ENCODE data around the gene JARID2. TPM values are rescaled to one million over a fixed set of nuclear protein-coding genes. Genes with fewer than 3 reads are reported as not detected.

The JARID2 gene
- total and polyA plus RNA-seq, 3 donors from 2014 or later, result 36.1 to 60.8 (median 53.7) TPM

GRCh38 chr6:15331143-15331542 is 85.3 kb downstream of the JARID2 start:
- Histone ChIP-seq H3K27me3 (no peaks in the 10 kb centered on the region), H3K4me3 (no peak overlapping the region), H3K36me3 (ENCODE audit: low read depth, missing control alignments) (no peaks in the 10 kb centered on the region), H3K9me3 (no peaks in the 10 kb centered on the region), H3K27ac (no peak overlapping the region), H3K4me1 (peaks cover 34% of the 10 kb centered on the region)
- no peak for TF ChIP-seq CTCF (IDR thresholded peaks at IDR 0.05)
- no peak for TF ChIP-seq POLR2A (IDR thresholded peaks at IDR 0.05)
- no peak for DNase-seq
- intact Hi-C loops (cut with DNase I; ENCODE audit: low total_unique reads), result no loop called here

DNA sequence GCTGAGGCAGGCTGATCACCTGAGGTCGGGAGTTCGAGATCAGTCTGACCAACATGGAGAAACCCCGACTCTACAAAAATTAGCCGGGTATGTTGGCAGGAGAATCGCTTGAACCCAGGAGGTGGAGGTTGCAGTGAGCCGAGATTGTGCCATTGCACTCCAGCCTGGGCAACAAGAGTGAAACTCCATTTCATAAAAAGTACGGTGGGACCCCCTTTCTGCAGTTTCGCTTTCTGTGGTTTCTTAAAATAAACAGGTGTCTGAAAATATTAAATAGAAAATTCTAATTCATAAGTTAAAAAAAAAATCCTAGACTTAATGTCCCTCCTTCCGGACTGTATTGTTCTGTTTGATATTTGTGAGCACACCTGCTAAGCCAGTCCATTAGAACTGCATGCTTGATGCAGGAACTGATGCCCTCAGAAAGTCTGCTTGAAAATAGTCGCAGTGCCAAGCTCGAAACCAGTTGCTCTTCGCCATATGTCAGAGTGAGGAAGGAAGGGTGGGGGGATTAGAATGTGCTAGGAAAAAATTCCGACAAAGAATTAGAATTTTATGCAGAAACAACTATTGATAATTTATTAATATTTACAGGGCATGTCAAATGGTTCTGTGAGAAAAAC is 85.9 kb downstream of the JARID2 start:
- no peak for DNase-seq
- intact Hi-C loops (cut with DNase I; ENCODE audit: low total_unique reads), result no loop called here
- H3K4me3 ChIP-seq, result no peak overlapping the region
- H3K9me3 ChIP-seq, result no peaks in the 10 kb centered on the region
- no peak overlapping the region for H3K27ac ChIP-seq
- WGBS, 2 donors, result 92 to 93% methylated on average over 13 of the region's 13 CpGs
- peaks cover 29% of the 10 kb centered on the region for H3K4me1 ChIP-seq
- no peaks in the 10 kb centered on the region for H3K27me3 ChIP-seq
- TF ChIP-seq CTCF (IDR thresholded peaks at IDR 0.05), result no peak
- TF ChIP-seq POLR2A (IDR thresholded peaks at IDR 0.05), result no peak
- H3K36me3 ChIP-seq (ENCODE audit: low read depth, missing control alignments), result no peaks in the 10 kb centered on the region

GRCh38 chr6:15332446-15332845 is 86.6 kb downstream of the JARID2 start:
- H3K9me3 ChIP-seq, result no peaks in the 10 kb centered on the region
- WGBS, 2 donors, result 66% methylated on average over 2 of the region's 2 CpGs
- peaks cover 22% of the 10 kb centered on the region for H3K4me1 ChIP-seq

GRCh38 chr6:15335385-15335784 is 89.5 kb downstream of the JARID2 start:
- intact Hi-C loops (cut with DNase I; ENCODE audit: low total_unique reads), result no loop called here
- TF ChIP-seq POLR2A (IDR thresholded peaks at IDR 0.05) (no peak), CTCF (IDR thresholded peaks at IDR 0.05) (no peak)

More at GRCh38 chr6:15332446-15332845, 86.6 kb downstream of the JARID2 start:
- no peaks in the 10 kb centered on the region for H3K27me3 ChIP-seq
- H3K27ac ChIP-seq, result no peak overlapping the region
- H3K36me3 ChIP-seq (ENCODE audit: low read depth, missing control alignments), result no peaks in the 10 kb centered on the region
- no peak overlapping the region for H3K4me3 ChIP-seq
- no peak for DNase-seq
- TF ChIP-seq POLR2A (IDR thresholded peaks at IDR 0.05), result no peak
- TF ChIP-seq CTCF (IDR thresholded peaks at IDR 0.05), result no peak
- intact Hi-C loops (cut with DNase I; ENCODE audit: low total_unique reads), result no loop called here

GRCh38 chr6:15335916-15336315 is 90.0 kb downstream of the JARID2 start:
- TF ChIP-seq CTCF (IDR thresholded peaks at IDR 0.05) (no peak), POLR2A (IDR thresholded peaks at IDR 0.05) (no peak)
- no peak overlapping the region for H3K4me3 ChIP-seq
- DNase-seq, result no peak
- H3K4me1 ChIP-seq, result peaks cover 6% of the 10 kb centered on the region
- H3K36me3 ChIP-seq (ENCODE audit: low read depth, missing control alignments), result no peaks in the 10 kb centered on the region
- H3K27me3 ChIP-seq, result no peaks in the 10 kb centered on the region
- H3K27ac ChIP-seq, result no peak overlapping the region
- H3K9me3 ChIP-seq, result no peaks in the 10 kb centered on the region
- intact Hi-C loops (cut with DNase I; ENCODE audit: low total_unique reads), result no loop called here
- WGBS, 2 donors, result 88 to 94% methylated on average over 4 of the region's 4 CpGs

More at GRCh38 chr6:15335385-15335784, 89.5 kb downstream of the JARID2 start:
- Histone ChIP-seq H3K27ac (no peak overlapping the region), H3K36me3 (ENCODE audit: low read depth, missing control alignments) (no peaks in the 10 kb centered on the region), H3K4me3 (no peak overlapping the region), H3K27me3 (no peaks in the 10 kb centered on the region), H3K9me3 (no peaks in the 10 kb centered on the region), H3K4me1 (peaks cover 8% of the 10 kb centered on the region)
- DNase-seq, result no peak

Measured in testis (tissue), 3 donors.